K562 (cell line): ENCODE measurements around the gene CAPN5.

Source experiments
- JUND ChIP-seq, 2 experiments: IDR thresholded peaks; 2 replicates in 1 of 2; 3 replicates in 1 of 2; pipeline ENCODE4 v1.6.1; 2011; ENCODE audit warnings: borderline replicate concordance in 2 of 2, low read depth in 2 of 2, low read length in 2 of 2, improper control_type of control experiment in 1 of 2, missing biosample characterization in 1 of 2, missing genetic modification characterization in 1 of 2, missing genetic modification reagents in 1 of 2
- LEF1 ChIP-seq: fragments of 450-650 bp; IDR thresholded peaks from 2 replicates; pipeline ENCODE4 v1.6.1; 2016; ENCODE audit warnings: mild to moderate bottlenecking
- MAFK ChIP-seq: IDR thresholded peaks from 2 replicates; pipeline ENCODE4 v1.6.1; 2011; ENCODE audit warnings: low read length, improper control_type of control experiment
- MTF1 ChIP-seq: fragments of 250-450 bp; sonication (Bioruptor Pico); IDR thresholded peaks from 2 replicates; pipeline ENCODE4 v1.9.0; 2021; ENCODE audit warnings: moderate library complexity, mild to moderate bottlenecking, inconsistent platforms, borderline replicate concordance
- POLR2AphosphoS5 ChIP-seq: IDR thresholded peaks from 2 replicates; pipeline ENCODE4 v1.6.1; 2011; ENCODE audit warnings: mild to moderate bottlenecking, low read depth, low read length, moderate library complexity; ENCODE audit not compliant: control insufficient read depth, insufficient read depth
- TCF7 ChIP-seq: sonication (generic); IDR thresholded peaks from 2 replicates; pipeline ENCODE4 v1.6.1; 2016; ENCODE audit warnings: antibody characterized with exemption, borderline replicate concordance
- UBTF ChIP-seq, 2 experiments: IDR thresholded peaks; 2 replicates each; pipeline ENCODE4 v1.6.1; 2012; ENCODE audit warnings: improper control_type of control experiment in 2 of 2, low read depth in 2 of 2, low read length in 2 of 2, borderline replicate concordance in 1 of 2
- ZNF280B ChIP-seq: fragments of 250-450 bp; sonication (Bioruptor Pico); IDR thresholded peaks from 2 replicates; pipeline ENCODE4 v1.5.1; 2021; ENCODE audit warnings: mild to moderate bottlenecking
- TF ChIP-seq, protein P1 (sequence below), 3 experiments: IDR thresholded peaks in 2 of 3; conservative IDR thresholded peaks in 1 of 3; 2 replicates each; pipeline ENCODE4 v1.5.1; 2011 to 2012; ENCODE audit warnings: low read length in 3 of 3, mild to moderate bottlenecking in 3 of 3, control low read depth in 2 of 3, improper control_type of control experiment in 1 of 3, inconsistent platforms in 1 of 3, low read depth in 1 of 3, mixed read lengths in 1 of 3, moderate library complexity in 1 of 3; ENCODE audit not compliant: insufficient read depth in 2 of 3

GRCh38 chr11:77085652-77086051 is 18.9 kb downstream of the CAPN5 start:
- TF ChIP-seq, protein P1, sequence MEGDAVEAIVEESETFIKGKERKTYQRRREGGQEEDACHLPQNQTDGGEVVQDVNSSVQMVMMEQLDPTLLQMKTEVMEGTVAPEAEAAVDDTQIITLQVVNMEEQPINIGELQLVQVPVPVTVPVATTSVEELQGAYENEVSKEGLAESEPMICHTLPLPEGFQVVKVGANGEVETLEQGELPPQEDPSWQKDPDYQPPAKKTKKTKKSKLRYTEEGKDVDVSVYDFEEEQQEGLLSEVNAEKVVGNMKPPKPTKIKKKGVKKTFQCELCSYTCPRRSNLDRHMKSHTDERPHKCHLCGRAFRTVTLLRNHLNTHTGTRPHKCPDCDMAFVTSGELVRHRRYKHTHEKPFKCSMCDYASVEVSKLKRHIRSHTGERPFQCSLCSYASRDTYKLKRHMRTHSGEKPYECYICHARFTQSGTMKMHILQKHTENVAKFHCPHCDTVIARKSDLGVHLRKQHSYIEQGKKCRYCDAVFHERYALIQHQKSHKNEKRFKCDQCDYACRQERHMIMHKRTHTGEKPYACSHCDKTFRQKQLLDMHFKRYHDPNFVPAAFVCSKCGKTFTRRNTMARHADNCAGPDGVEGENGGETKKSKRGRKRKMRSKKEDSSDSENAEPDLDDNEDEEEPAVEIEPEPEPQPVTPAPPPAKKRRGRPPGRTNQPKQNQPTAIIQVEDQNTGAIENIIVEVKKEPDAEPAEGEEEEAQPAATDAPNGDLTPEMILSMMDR (IDR thresholded peaks at IDR 0.05 in 2 of 3, conservative IDR thresholded peaks at IDR 0.05 in 1 of 3; ENCODE audit: insufficient read depth in 2 of 3, low read depth in 1 of 3, low read length in 3 of 3) = no peak
- no peak for TF ChIP-seq MAFK
- TF ChIP-seq MTF1 (CRISPR knock-in tag) = no peak
- TF ChIP-seq JUND (IDR thresholded peaks at IDR 0.05; ENCODE audit: borderline replicate concordance, low read depth, low read length) = no peak
- no peak for TF ChIP-seq JUND (tag; IDR thresholded peaks at IDR 0.05; ENCODE audit: borderline replicate concordance, low read depth, low read length)
- no peak for TF ChIP-seq LEF1
- no peak for TF ChIP-seq TCF7
- TF ChIP-seq UBTF (IDR thresholded peaks at IDR 0.05; ENCODE audit: borderline replicate concordance in 1 of 2, low read depth in 2 of 2, low read length in 2 of 2) = no peak
- no peak for TF ChIP-seq ZNF280B (CRISPR knock-in tag)
- TF ChIP-seq POLR2AphosphoS5 = no peak
